SK-N-MC (cell line): ENCODE results near the gene CCDC3.
"Not testable (repeated sequence)": the region's sequence is repeated elsewhere in the genome, so short reads cannot be mapped to it uniquely, and the experiment has no call there.

Experiments used
- DNase-seq: peaks from one replicate; pipeline ENCODE4 v3.0.0-alpha.2; 2011; ENCODE audit warnings: low read depth, low spot score
- H3K27ac ChIP-seq: fragments of 200-600 bp; sonication (generic); 2 replicates; pipeline ENCODE4 v1.5.1; 2016; ENCODE audit warnings: mixed run types
- H3K36me3 ChIP-seq: fragments of 200-600 bp; sonication (generic); 2 replicates; pipeline ENCODE4 v1.6.1; 2017; ENCODE audit warnings: antibody characterized with exemption, low read length, mixed read lengths; ENCODE audit not compliant: insufficient read depth
- H3K4me3 ChIP-seq: fragments of 200-600 bp; sonication (generic); 2 replicates; pipeline ENCODE4 v1.5.1; 2016
- H3K9ac ChIP-seq: fragments of 200-600 bp; sonication (generic); 2 replicates; pipeline ENCODE4 v1.8.0; 2017; ENCODE audit warnings: mixed run types, mixed read lengths; ENCODE audit not compliant: insufficient read length
- H3K9me3 ChIP-seq: fragments of 200-600 bp; sonication (generic); 2 replicates; pipeline ENCODE4 v1.6.1; 2017; ENCODE audit warnings: low read depth, mild to moderate bottlenecking, antibody characterized with exemption, low read length, moderate library complexity, mixed read lengths
- EZH2 ChIP-seq: fragments of 200-600 bp; sonication (generic); IDR thresholded peaks from one replicate; pipeline ENCODE4 v1.6.1; 2017; ENCODE audit warnings: antibody characterized with exemption
- FOXP2 ChIP-seq: optimal IDR thresholded peaks from 2 replicates; pipeline ENCODE3; 2011; ENCODE audit warnings: mild to moderate bottlenecking, moderate library complexity; ENCODE audit not compliant: insufficient read depth; ENCODE audit errors: extremely low read length, control extremely low read depth
- POLR2AphosphoS5 ChIP-seq: IDR thresholded peaks from 2 replicates; pipeline ENCODE4 v1.6.1; 2012; ENCODE audit warnings: mild to moderate bottlenecking, low read depth, low read length, borderline replicate concordance

Gene CCDC3

GRCh38 chr10:12985347-12985746, 16.2 kb downstream of the CCDC3 start:
- no peak for DNase-seq
- no peak overlapping the region for H3K9ac ChIP-seq
- no peak overlapping the region for H3K27ac ChIP-seq
- H3K9me3 ChIP-seq: no peaks in the 10 kb centered on the region
- TF ChIP-seq FOXP2 (no peak), EZH2 (no peak), POLR2AphosphoS5 (no peak)
- H3K36me3 ChIP-seq: no peaks in the 10 kb centered on the region
- H3K4me3 ChIP-seq: no peak overlapping the region

DNA sequence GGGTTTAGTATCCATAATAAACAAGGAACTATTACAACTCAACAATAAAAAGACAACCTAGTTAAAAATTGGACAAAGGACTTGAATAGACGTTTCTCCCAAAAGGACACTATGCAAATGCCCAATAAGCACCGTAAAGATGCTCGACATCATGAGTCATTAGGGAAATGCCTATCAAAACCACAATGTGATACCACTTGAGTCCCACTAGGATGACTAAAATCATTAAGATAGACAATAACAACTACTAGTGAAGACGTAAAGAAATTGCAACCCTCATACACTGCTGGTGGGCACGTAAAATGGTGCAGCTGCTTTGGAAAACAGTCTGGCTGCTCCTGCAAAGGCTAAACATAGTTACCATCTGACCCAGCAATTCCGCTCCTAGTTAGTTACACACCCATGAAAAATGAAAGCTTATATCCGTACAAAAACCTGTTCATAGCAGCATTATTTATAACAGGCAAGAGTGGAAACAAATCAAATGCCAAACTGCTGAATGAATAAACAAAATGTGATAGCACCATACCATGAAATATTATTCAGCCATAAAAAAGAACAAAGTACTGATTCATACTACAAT, 17.3 kb downstream of the CCDC3 start:
- H3K27ac ChIP-seq: no peak overlapping the region
- DNase-seq: no peak
- H3K4me3 ChIP-seq: no peak overlapping the region
- H3K9ac ChIP-seq: no peak overlapping the region
- TF ChIP-seq EZH2: no peak
- no peaks in the 10 kb centered on the region for H3K9me3 ChIP-seq
- H3K36me3 ChIP-seq: no peaks in the 10 kb centered on the region

- not testable (repeated sequence) for H3K4me3 ChIP-seq, H3K27ac ChIP-seq, H3K9me3 ChIP-seq, DNase-seq, H3K36me3 ChIP-seq, H3K9ac ChIP-seq
Observed at GRCh38 chr10:12983568-12983967, 17.9 kb downstream of the CCDC3 start.

- Histone ChIP-seq H3K9ac (no peak overlapping the region), H3K36me3 (no peaks in the 10 kb centered on the region), H3K9me3 (no peaks in the 10 kb centered on the region), H3K4me3 (no peak overlapping the region), H3K27ac (no peak overlapping the region)
- TF ChIP-seq POLR2AphosphoS5: no peak
- TF ChIP-seq FOXP2: no peak
- no peak for TF ChIP-seq EZH2
- DNase-seq: no peak
Observed at GRCh38 chr10:12981570-12981969, 19.9 kb downstream of the CCDC3 start.

DNA sequence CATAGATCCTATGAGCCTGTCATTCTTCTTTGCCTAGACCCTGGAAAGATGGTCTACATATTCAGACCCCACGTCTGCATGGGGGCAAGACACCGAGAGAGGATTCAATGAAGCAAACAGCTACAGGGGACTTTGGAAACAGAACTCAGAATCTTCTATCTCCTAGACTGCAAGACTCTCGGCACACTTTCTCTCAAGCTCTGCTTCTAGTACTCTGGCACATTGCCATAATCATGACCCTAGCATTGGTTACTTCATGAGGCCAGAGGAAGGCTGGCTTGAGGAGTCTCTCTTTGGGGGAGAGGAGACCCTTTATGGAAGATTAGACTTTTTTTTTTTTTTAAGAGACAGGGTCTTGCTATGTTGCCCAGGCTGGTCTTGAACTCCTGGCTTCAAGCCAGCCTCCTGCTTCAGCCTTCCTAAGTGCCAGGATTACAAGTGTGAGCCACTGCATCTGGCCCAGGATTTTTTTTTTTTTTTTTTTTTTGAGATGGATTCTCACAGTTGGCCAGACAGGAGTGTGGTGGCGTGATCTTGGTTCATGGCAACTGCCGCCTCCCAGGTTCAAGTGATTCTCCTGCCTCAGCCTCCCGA, 20.7 kb downstream of the CCDC3 start:
- DNase-seq: no peak
- Histone ChIP-seq H3K27ac (no peak overlapping the region), H3K9me3 (no peaks in the 10 kb centered on the region), H3K36me3 (no peaks in the 10 kb centered on the region), H3K4me3 (no peak overlapping the region), H3K9ac (no peak overlapping the region)
- TF ChIP-seq POLR2AphosphoS5 (no peak), EZH2 (no peak), FOXP2 (no peak)

- no peak overlapping the region for H3K9ac ChIP-seq
- no peak overlapping the region for H3K27ac ChIP-seq
- no peak for DNase-seq
- no peak overlapping the region for H3K4me3 ChIP-seq
- no peaks in the 10 kb centered on the region for H3K36me3 ChIP-seq
- TF ChIP-seq FOXP2: no peak
- no peak for TF ChIP-seq EZH2
- TF ChIP-seq POLR2AphosphoS5: no peak
- H3K9me3 ChIP-seq: no peaks in the 10 kb centered on the region
Observed at GRCh38 chr10:12980102-12980661, 21.3 kb downstream of the CCDC3 start.

DNA sequence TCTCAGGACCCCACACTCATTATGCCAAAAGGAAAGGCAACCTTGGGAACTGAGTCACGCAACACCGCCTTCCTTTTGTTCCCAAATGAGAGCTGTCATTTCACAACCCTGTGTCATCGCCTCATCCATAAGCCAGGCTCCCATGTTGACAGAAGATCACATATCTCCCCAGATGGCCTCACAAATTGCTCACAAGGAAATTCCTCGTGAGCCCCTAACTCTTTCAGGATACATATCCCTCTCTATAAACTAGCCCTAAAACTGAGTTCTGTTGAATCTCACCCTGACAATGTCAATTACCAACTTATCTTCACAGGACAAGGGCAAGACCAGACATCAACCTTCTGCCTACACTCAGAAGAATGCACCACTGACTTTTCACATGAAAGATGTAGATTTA, 22.6 kb downstream of the CCDC3 start:
- Histone ChIP-seq H3K27ac (no peak overlapping the region), H3K36me3 (no peaks in the 10 kb centered on the region), H3K9me3 (no peaks in the 10 kb centered on the region), H3K9ac (no peak overlapping the region), H3K4me3 (no peak overlapping the region)
- DNase-seq: no peak
- TF ChIP-seq EZH2: no peak
- no peak for TF ChIP-seq FOXP2
- TF ChIP-seq POLR2AphosphoS5: no peak

DNA sequence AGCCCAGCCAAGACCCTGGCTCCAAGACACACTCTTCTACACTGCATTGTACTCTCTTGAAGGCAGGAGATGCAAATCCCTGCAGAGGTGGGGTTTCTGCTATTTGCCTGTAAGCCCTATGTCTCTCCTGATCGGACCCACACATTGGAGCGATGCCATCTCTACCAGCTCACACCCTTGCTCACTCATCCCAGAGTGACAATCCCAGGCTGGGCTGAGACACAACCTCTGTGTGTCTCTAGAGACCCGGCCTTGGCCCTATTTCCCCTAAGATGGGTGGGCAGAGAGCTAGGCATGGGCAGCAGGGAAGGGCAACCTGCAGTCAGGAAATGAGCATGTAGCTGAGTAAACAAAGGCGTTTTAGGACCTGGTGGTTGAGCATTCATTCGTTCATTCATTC, 25.6 kb downstream of the CCDC3 start:
- no peaks in the 10 kb centered on the region for H3K9me3 ChIP-seq
- no peaks in the 10 kb centered on the region for H3K36me3 ChIP-seq
- no peak for TF ChIP-seq EZH2
- TF ChIP-seq FOXP2: no peak
- no peak for TF ChIP-seq POLR2AphosphoS5
- DNase-seq: no peak
- H3K9ac ChIP-seq: no peak overlapping the region
- no peak overlapping the region for H3K4me3 ChIP-seq
- no peak overlapping the region for H3K27ac ChIP-seq

GRCh38 chr10:12975266-12975665, 26.2 kb downstream of the CCDC3 start:
- Histone ChIP-seq H3K9me3 (no peaks in the 10 kb centered on the region), H3K4me3 (no peak overlapping the region), H3K9ac (no peak overlapping the region), H3K27ac (no peak overlapping the region), H3K36me3 (no peaks in the 10 kb centered on the region)
- no peak for DNase-seq
- TF ChIP-seq FOXP2: no peak
- no peak for TF ChIP-seq POLR2AphosphoS5
- TF ChIP-seq EZH2: no peak
